Urothelium cell line (cell line): ENCODE measurements around the gene PRKCA.

Experiments
- DNase-seq: peaks from one replicate; pipeline ENCODE4 v3.0.0; 2011; ENCODE audit warnings: low spot score, mixed read lengths
- FAIRE-seq: peaks from 2 replicates; lab custom pipeline; 2011; peaks lifted over from hg19 to GRCh38; lab: Jason Lieb, UNC

Gene PRKCA

GRCh38 chr17:66839616-66840015 is 537.2 kb downstream of the PRKCA start:
- no peak for FAIRE-seq
- DNase-seq = no peak

DNA sequence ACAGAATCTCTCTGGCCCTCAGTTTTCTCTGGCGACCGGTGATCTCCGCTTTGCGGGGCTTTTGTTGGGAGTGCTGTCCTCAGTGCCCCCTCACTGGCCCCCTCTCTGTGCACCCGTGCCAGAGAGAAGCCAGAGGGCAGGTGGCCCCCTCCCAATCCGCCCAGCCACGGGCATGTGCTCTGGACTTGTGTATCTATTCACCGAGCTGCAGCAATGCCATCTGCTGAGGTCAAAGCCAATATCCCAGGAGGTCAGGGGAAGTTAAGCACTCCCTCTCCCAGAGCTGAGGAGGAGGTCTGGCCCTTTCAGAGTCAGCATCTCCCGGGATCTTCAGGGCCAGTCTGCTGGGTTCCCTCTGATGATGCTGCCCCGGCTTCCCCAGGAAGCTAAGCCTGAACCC is 537.6 kb downstream of the PRKCA start:
- FAIRE-seq = no peak
- DNase-seq = no peak

- DNase-seq = no peak
- no peak for FAIRE-seq
Measured at GRCh38 chr17:66841328-66841727, 538.9 kb downstream of the PRKCA start.

DNA sequence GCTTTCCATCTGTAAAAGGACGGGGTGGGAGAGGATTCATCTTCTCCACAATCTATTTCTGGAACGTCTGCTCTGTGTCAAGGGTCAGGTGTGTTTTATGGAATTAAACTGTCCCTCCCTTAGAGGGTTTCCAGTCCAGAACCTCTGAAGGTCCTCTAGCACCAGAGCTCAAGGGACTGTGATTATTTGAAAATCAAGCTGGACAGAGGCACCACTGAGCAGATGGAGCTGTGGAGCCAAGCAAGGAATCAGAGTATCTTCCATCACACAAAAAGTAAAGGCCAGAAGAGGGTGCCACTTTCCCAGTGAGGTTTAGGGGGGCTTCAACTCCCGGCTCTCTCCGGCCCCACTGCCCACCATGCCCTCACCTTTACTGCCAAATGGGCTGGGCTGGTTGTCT is 539.3 kb downstream of the PRKCA start:
- FAIRE-seq = no peak
- DNase-seq = no peak

DNA sequence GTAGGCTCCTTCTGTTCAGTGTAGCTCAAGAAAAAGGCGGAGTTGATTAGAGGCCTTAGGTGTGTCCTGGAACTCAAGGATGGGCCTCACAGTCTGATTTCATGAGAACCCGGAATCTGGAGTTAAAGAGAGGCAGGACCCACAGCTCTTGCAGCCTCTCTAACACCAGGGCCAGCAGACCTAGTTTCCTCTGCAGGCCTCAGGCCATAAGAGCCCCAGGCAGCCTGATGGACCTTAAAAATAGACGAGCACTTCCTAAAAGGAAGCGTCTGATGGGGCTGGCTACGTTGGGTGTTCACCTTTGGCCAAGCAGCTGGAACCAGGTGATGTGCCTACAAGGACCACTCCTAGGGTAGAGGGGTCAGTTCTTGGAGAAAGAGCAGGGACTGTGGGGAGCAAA is 540.1 kb downstream of the PRKCA start:
- no peak for FAIRE-seq

GRCh38 chr17:66842959-66843358 is 540.5 kb downstream of the PRKCA start:
- FAIRE-seq = no peak
- DNase-seq = no peak

More for the DNA sequence above, 540.1 kb downstream of the PRKCA start:
- no peak for DNase-seq

GRCh38 chr17:66843627-66844026 is 541.2 kb downstream of the PRKCA start:
- no peak for DNase-seq

GRCh38 chr17:66847704-66848103 is 545.3 kb downstream of the PRKCA start:
- DNase-seq (no peak), FAIRE-seq (no peak)

More at GRCh38 chr17:66843627-66844026, 541.2 kb downstream of the PRKCA start:
- no peak for FAIRE-seq

- DNase-seq (no peak), FAIRE-seq (no peak)
Measured at GRCh38 chr17:66848496-66848895, 546.1 kb downstream of the PRKCA start.

- no peak for DNase-seq
- FAIRE-seq = no peak
Measured at GRCh38 chr17:66849032-66849655, 546.7 kb downstream of the PRKCA start.

- DNase-seq (no peak), FAIRE-seq (no peak)
Measured at GRCh38 chr17:66849851-66850580, 547.6 kb downstream of the PRKCA start.

GRCh38 chr17:66850692-66851091 is 548.3 kb downstream of the PRKCA start:
- DNase-seq (no peak), FAIRE-seq (no peak)

DNA sequence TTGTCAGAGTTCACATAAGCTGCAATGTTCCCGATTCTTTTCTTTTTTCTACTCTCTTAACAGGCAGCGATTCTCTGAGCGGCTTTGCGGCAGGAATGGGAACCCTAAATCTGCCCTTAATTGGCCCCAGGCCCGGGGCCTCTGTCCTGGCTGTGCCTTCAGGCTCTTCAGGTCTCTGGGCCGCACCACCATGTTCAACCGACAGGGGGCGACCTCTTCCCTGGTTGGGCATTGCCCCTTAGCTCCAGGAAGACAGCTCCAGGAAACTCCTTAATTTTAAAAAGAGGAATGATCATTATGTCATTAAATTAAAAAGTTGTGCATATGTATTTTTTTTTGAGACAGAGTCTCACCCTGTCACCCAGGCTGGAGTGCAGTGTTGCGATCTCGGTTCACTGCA is 552.8 kb downstream of the PRKCA start:
- DNase-seq = no peak
- no peak for FAIRE-seq

DNA sequence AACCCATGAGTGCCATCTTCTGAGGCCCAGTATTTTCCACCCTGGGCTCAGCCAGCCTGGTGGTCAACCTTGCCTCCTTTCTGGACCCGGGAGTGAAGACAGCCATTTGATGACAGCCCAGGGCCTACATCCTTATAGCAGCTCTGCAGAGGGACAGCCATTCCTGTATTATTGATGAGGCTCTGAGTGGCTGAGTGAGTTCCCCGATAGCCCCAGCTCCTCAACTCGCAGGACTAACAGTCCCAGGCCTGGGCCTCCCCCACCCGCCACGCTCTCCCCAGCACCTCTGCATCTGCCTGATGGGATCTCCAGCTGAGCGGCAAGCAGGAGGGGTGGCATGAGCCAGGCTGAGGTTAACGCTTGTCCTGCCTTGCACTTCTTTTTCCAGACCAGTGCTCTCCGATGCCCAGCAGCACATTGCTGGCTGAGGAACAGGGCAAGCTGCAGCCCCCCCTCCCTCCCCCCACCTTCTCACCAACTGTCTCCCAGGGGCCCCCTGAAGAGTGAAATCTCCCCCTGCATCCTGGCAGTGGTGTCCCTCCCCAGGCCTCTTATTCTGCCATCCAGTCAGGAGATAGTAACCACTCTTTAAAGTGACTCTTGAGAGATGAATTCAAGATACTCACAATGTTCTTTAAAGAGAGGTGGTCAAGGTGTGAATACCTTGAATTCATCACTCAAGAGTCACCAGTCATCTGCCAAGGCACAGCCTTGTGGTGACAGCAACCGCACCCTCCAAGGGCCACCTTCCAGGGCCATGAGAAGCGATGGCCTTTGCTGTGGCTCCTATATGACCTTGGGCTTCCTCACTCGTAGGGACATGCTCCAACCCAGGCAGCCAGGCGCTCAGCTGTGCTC is 556.0 kb downstream of the PRKCA start:
- DNase-seq (no peak), FAIRE-seq (no peak)

GRCh38 chr17:66859353-66859752 is 556.9 kb downstream of the PRKCA start:
- no peak for FAIRE-seq

DNA sequence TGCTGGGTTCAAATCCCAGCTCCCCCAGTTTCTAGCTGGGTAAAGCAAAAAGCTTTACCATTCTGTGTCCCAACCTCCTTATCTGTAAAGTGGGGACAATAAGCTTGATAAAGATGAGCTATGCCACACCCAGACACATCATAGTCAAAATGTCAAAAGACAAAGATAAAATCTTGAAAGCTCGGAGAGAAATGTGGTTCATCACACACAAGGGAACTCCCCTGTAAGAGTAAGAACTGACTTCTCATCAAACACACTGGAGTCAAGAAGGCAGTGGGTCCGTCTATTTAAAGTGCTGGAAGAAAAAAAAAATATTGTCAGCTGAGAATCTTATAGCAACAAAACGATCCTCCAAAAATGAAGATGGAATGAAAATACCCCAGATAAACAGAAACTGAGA is 557.8 kb downstream of the PRKCA start:
- DNase-seq (no peak), FAIRE-seq (no peak)

More at GRCh38 chr17:66859353-66859752, 556.9 kb downstream of the PRKCA start:
- DNase-seq = no peak
